Fibroblast of lung (primary cell): ENCODE data around the gene CD47. TPM values are rescaled to one million over a fixed set of nuclear protein-coding genes. Genes with fewer than 3 reads are reported as not detected.

ENCODE experiments used
- DNase-seq, 2 donors: peaks; one replicate each; pipeline versions ENCODE4 v3.0.0 to v3.0.0-alpha.2; 2010; ENCODE audit warnings: low read depth in 2 of 2
- H2AFZ ChIP-seq: 2 replicates; pipeline ENCODE4 v1.5.1; 2012; ENCODE audit warnings: low read length, control low read depth, inconsistent platforms
- H3K27ac ChIP-seq: 2 replicates; pipeline ENCODE4 v1.5.1; 2011; ENCODE audit warnings: low read length, control low read depth; ENCODE audit not compliant: insufficient read depth
- H3K27me3 ChIP-seq: 2 replicates; pipeline ENCODE4 v1.5.1; 2011; ENCODE audit warnings: mild to moderate bottlenecking, low read length; ENCODE audit not compliant: control insufficient read depth, insufficient read depth
- H3K36me3 ChIP-seq: 2 replicates; pipeline ENCODE4 v1.5.1; 2011; ENCODE audit warnings: low read length; ENCODE audit not compliant: control insufficient read depth, insufficient read depth
- H3K4me1 ChIP-seq: 2 replicates; pipeline ENCODE4 v1.5.1; 2011; ENCODE audit warnings: low read length; ENCODE audit not compliant: control insufficient read depth, insufficient read depth; ENCODE audit errors: extremely low read depth
- H3K4me2 ChIP-seq: 2 replicates; pipeline ENCODE4 v1.5.1; 2011; ENCODE audit warnings: low read length, control low read depth; ENCODE audit not compliant: insufficient read depth; ENCODE audit errors: extremely low read depth
- H3K4me3 ChIP-seq, 4 experiments: fragments of 200-600 bp in 1 of 4; sonication (generic) in 1 of 4; replicated peaks in 1 of 4; 2 replicates each; pipeline ENCODE4 v1.5.1; 2011 to 2016; ENCODE audit warnings: low read length in 4 of 4, low read depth in 3 of 4, mild to moderate bottlenecking in 3 of 4, control low read depth in 2 of 4, inconsistent platforms in 1 of 4, mixed read lengths in 1 of 4; ENCODE audit not compliant: insufficient read depth in 1 of 4; ENCODE audit errors: control extremely low read depth in 1 of 4
- H3K79me2 ChIP-seq: 2 replicates; pipeline ENCODE4 v1.5.1; 2012; ENCODE audit warnings: mild to moderate bottlenecking, low read length, inconsistent platforms; ENCODE audit not compliant: control insufficient read depth, insufficient read depth
- H3K9ac ChIP-seq: 2 replicates; pipeline ENCODE4 v1.5.1; 2011; ENCODE audit warnings: mild to moderate bottlenecking, low read length, control low read depth; ENCODE audit not compliant: insufficient read depth
- H3K9me3 ChIP-seq: 2 replicates; pipeline ENCODE4 v1.5.1; 2012; ENCODE audit warnings: low read depth, low read length; ENCODE audit not compliant: control insufficient read depth, insufficient read depth
- H4K20me1 ChIP-seq: 2 replicates; pipeline ENCODE4 v1.5.1; 2011; ENCODE audit warnings: low read length; ENCODE audit not compliant: control insufficient read depth, insufficient read depth; ENCODE audit errors: extremely low read depth
- EZH2 ChIP-seq: IDR thresholded peaks from 2 replicates; pipeline ENCODE4 v1.5.1; 2012; ENCODE audit warnings: low read length, control low read depth, mild to moderate bottlenecking; ENCODE audit errors: missing control alignments
- polyA plus RNA-seq, 2 donors: library from polyadenylated mRNA; depleted of rRNA in 1 of 2; stranded (reverse) in 1 of 2; unstranded in 1 of 2; fragments of >200 nt; gene quantifications; 2 replicates each; pipeline ENCODE4 v1.2.1, GENCODE V29; 2011 to 2012; ENCODE audit warnings: missing spikeins in 1 of 2
- total RNA-seq: library from RNA; depleted of rRNA; stranded (reverse); fragments of >200 nt; gene quantifications from 2 replicates; pipeline ENCODE4 v1.2.1, GENCODE V29; 2014
- TF ChIP-seq, protein P1 (sequence below), 2 donors: IDR thresholded peaks in 1 of 2; conservative IDR thresholded peaks in 1 of 2; 1 replicate in 1 of 2; 2 replicates in 1 of 2; pipeline ENCODE4 v1.5.1; 2011 to 2012; ENCODE audit warnings: low read length in 2 of 2, control low read depth in 1 of 2, inconsistent platforms in 1 of 2, low read depth in 1 of 2, mild to moderate bottlenecking in 1 of 2

Gene CD47
- total and polyA plus RNA-seq, 2 donors (not counting 1 experiment from before 2014, with no cell fraction given): 72.0 to 91.7 TPM

DNA sequence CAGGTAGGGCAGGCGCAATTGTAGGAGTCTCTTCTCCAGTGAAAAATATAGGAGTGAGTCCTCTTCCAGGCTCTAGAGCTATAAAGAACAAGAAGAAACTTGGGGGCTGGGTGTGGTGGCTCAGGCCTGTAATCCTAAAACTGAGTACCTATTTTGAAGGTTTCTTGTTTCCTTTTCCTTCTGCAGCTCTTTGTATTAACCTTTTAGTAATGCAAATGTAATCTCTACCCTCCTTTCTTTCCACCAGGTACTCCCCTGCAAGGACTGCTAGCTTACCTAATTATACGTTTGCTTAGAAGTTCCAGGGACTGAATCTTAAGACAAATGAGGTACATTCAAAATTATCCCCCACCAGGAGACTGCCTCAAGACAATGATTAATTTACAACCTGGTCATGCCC is 75.9 kb downstream of the CD47 start:
- H3K4me1 ChIP-seq: no peaks in the 10 kb centered on the region
- no peaks in the 10 kb centered on the region for H3K9me3 ChIP-seq
- H3K79me2 ChIP-seq: no peaks in the 10 kb centered on the region
- H3K36me3 ChIP-seq: no peaks in the 10 kb centered on the region
- no peak overlapping the region for H3K9ac ChIP-seq
- no peak for TF ChIP-seq EZH2
- TF ChIP-seq, protein P1, sequence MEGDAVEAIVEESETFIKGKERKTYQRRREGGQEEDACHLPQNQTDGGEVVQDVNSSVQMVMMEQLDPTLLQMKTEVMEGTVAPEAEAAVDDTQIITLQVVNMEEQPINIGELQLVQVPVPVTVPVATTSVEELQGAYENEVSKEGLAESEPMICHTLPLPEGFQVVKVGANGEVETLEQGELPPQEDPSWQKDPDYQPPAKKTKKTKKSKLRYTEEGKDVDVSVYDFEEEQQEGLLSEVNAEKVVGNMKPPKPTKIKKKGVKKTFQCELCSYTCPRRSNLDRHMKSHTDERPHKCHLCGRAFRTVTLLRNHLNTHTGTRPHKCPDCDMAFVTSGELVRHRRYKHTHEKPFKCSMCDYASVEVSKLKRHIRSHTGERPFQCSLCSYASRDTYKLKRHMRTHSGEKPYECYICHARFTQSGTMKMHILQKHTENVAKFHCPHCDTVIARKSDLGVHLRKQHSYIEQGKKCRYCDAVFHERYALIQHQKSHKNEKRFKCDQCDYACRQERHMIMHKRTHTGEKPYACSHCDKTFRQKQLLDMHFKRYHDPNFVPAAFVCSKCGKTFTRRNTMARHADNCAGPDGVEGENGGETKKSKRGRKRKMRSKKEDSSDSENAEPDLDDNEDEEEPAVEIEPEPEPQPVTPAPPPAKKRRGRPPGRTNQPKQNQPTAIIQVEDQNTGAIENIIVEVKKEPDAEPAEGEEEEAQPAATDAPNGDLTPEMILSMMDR (conservative IDR thresholded peaks at IDR 0.05 in 1 of 2, IDR thresholded peaks at IDR 0.05 in 1 of 2; ENCODE audit: low read depth in 1 of 2, low read length in 2 of 2): no peak
- H3K4me3 ChIP-seq: no peak overlapping the region
- no peak overlapping the region for H3K27ac ChIP-seq
- no peaks in the 10 kb centered on the region for H4K20me1 ChIP-seq
- no peak for DNase-seq
- H3K27me3 ChIP-seq: peaks cover 5% of the 10 kb centered on the region
- H2AFZ ChIP-seq: no peak overlapping the region
- H3K4me2 ChIP-seq: no peak overlapping the region

- Histone ChIP-seq H3K4me2 (no peak overlapping the region), H3K36me3 (no peaks in the 10 kb centered on the region), H3K4me3 (no peak overlapping the region), H3K27ac (no peak overlapping the region), H3K9ac (no peak overlapping the region), H3K4me1 (no peaks in the 10 kb centered on the region), H3K9me3 (no peaks in the 10 kb centered on the region), H2AFZ (no peak overlapping the region), H4K20me1 (no peaks in the 10 kb centered on the region), H3K27me3 (peaks cover 7% of the 10 kb centered on the region), H3K79me2 (no peaks in the 10 kb centered on the region)
- no peak for TF ChIP-seq EZH2
- TF ChIP-seq, protein P1 (conservative IDR thresholded peaks at IDR 0.05 in 1 of 2, IDR thresholded peaks at IDR 0.05 in 1 of 2; ENCODE audit: low read depth in 1 of 2, low read length in 2 of 2): no peak
- no peak for DNase-seq
These were observed 77.4 kb downstream of the CD47 start for GRCh38 chr3:108013141-108014055.

DNA sequence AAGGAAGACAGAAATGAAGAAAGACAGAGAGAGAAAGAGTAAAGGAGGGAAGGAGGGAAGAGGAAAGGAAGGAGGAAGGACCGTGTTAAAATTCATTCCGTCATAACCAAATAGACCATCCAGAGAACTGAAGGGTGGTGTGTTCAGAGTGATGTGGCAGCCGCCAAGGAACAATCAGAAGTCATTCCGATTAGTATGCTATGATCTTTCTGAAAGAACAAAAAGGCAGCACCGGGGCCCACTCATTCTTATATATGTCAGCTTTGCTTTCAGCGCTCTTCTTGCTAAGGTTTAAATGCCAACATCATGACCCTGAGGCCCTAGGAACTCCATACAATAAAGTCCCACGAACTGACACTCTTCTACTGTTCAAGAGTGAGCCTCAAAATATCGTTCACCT is 78.5 kb downstream of the CD47 start:
- Histone ChIP-seq H3K27me3 (peaks cover 7% of the 10 kb centered on the region), H3K4me3 (no peak overlapping the region), H3K36me3 (no peaks in the 10 kb centered on the region), H3K79me2 (no peaks in the 10 kb centered on the region), H3K4me2 (no peak overlapping the region), H3K9ac (no peak overlapping the region), H4K20me1 (no peaks in the 10 kb centered on the region), H2AFZ (no peak overlapping the region), H3K9me3 (no peaks in the 10 kb centered on the region), H3K27ac (no peak overlapping the region), H3K4me1 (no peaks in the 10 kb centered on the region)
- DNase-seq: no peak
- TF ChIP-seq EZH2: no peak
- TF ChIP-seq, protein P1 (conservative IDR thresholded peaks at IDR 0.05 in 1 of 2, IDR thresholded peaks at IDR 0.05 in 1 of 2; ENCODE audit: low read depth in 1 of 2, low read length in 2 of 2): no peak
